Measurements from ENCODE around the gene CCL16. TPM values are rescaled to one million over a fixed set of nuclear protein-coding genes. Genes with fewer than 3 reads are reported as not detected.

The CCL16 gene
- not detected for total RNA-seq

GRCh38 chr17:35981246-35981645 is at the start of gene CCL16:
TSS of gene CCL16 (minus strand) at chr17:35981497. CDS start at chr17:35981420, 77 bp downstream.
- H3K4me1 ChIP-seq (replicated peaks), result no peaks in the 10 kb centered on the region
- TF ChIP-seq POLR2AphosphoS5 (IDR thresholded peaks at IDR 0.05), result no peak
- TF ChIP-seq POLR2A (IDR thresholded peaks at IDR 0.05), result no peak
- no peak for TF ChIP-seq CTCF (IDR thresholded peaks at IDR 0.05)
- intact Hi-C loops (cut with DNase I), result no loop called here
- no peaks in the 10 kb centered on the region for H3K27me3 ChIP-seq (replicated peaks; ENCODE audit: insufficient read depth)
- no peaks in the 10 kb centered on the region for H3K36me3 ChIP-seq
- no peak within 1 kb of the TSS for H3K4me3 ChIP-seq
- H3K27ac ChIP-seq, result no peak within 1 kb of the TSS
- no peaks in the 10 kb centered on the region for H3K9me3 ChIP-seq
- no peak for DNase-seq (ENCODE audit: low spot score)
- 93% methylated on average over 12 of the region's 12 CpGs for WGBS

- TF ChIP-seq POLR2AphosphoS5 (IDR thresholded peaks at IDR 0.05) (no peak), CTCF (IDR thresholded peaks at IDR 0.05) (no peak), POLR2A (IDR thresholded peaks at IDR 0.05) (no peak)
- no peaks in the 10 kb centered on the region for H3K36me3 ChIP-seq
- WGBS, result 86% methylated on average over 1 of the region's 1 CpG
- no peak overlapping the region for H3K4me3 ChIP-seq
- intact Hi-C loops (cut with DNase I), result no loop called here
- no peaks in the 10 kb centered on the region for H3K9me3 ChIP-seq
- H3K4me1 ChIP-seq (replicated peaks), result no peaks in the 10 kb centered on the region
- H3K27ac ChIP-seq, result no peak overlapping the region
- no peaks in the 10 kb centered on the region for H3K27me3 ChIP-seq (replicated peaks; ENCODE audit: insufficient read depth)
- DNase-seq (ENCODE audit: low spot score), result no peak
These were observed 49.7 kb upstream of the CCL16 start for GRCh38 chr17:36030956-36031355.

GRCh38 chr17:36027761-36028160 is 46.5 kb upstream of the CCL16 start:
- H3K27ac ChIP-seq, result no peak overlapping the region
- intact Hi-C loops (cut with DNase I), result no loop called here
- H3K4me3 ChIP-seq, result no peak overlapping the region
- no peaks in the 10 kb centered on the region for H3K36me3 ChIP-seq
- H3K4me1 ChIP-seq (replicated peaks), result no peaks in the 10 kb centered on the region
- no peaks in the 10 kb centered on the region for H3K9me3 ChIP-seq
- DNase-seq (ENCODE audit: low spot score), result no peak
- H3K27me3 ChIP-seq (replicated peaks; ENCODE audit: insufficient read depth), result no peaks in the 10 kb centered on the region
- WGBS, result 11% methylated on average over 4 of the region's 4 CpGs
- TF ChIP-seq CTCF (IDR thresholded peaks at IDR 0.05) (no peak), POLR2AphosphoS5 (IDR thresholded peaks at IDR 0.05) (no peak), POLR2A (IDR thresholded peaks at IDR 0.05) (no peak)

- Histone ChIP-seq H3K4me3 (no peak overlapping the region), H3K36me3 (no peaks in the 10 kb centered on the region), H3K27me3 (replicated peaks; ENCODE audit: insufficient read depth) (no peaks in the 10 kb centered on the region), H3K27ac (no peak overlapping the region), H3K9me3 (no peaks in the 10 kb centered on the region), H3K4me1 (replicated peaks) (no peaks in the 10 kb centered on the region)
- intact Hi-C loops (cut with DNase I), result no loop called here
- TF ChIP-seq CTCF (IDR thresholded peaks at IDR 0.05) (no peak), POLR2AphosphoS5 (IDR thresholded peaks at IDR 0.05) (no peak), POLR2A (IDR thresholded peaks at IDR 0.05) (no peak)
- WGBS, result 78% methylated on average over 6 of the region's 6 CpGs
- no peak for DNase-seq (ENCODE audit: low spot score)
These were observed 43.0 kb upstream of the CCL16 start for GRCh38 chr17:36024106-36024869.

GRCh38 chr17:36019423-36019822 is 38.1 kb upstream of the CCL16 start:
- no peak for DNase-seq (ENCODE audit: low spot score)
- Histone ChIP-seq H3K4me3 (no peak overlapping the region), H3K27ac (no peak overlapping the region), H3K9me3 (no peaks in the 10 kb centered on the region), H3K27me3 (replicated peaks; ENCODE audit: insufficient read depth) (no peaks in the 10 kb centered on the region), H3K4me1 (replicated peaks) (no peaks in the 10 kb centered on the region), H3K36me3 (no peaks in the 10 kb centered on the region)
- WGBS, result 90% methylated on average over 2 of the region's 2 CpGs
- TF ChIP-seq CTCF (IDR thresholded peaks at IDR 0.05), result no peak
- TF ChIP-seq POLR2A (IDR thresholded peaks at IDR 0.05), result no peak
- TF ChIP-seq POLR2AphosphoS5 (IDR thresholded peaks at IDR 0.05), result no peak
- intact Hi-C loops (cut with DNase I), result no loop called here
